ENCODE data around the gene SH3BP4. TPM values are rescaled to one million over a fixed set of nuclear protein-coding genes. Genes with fewer than 3 reads are reported as not detected.

Gene SH3BP4
- total RNA-seq, 2 donors from 2014 or later, result 0.31 TPM; not detected in 1

- peaks cover 0 to 3% of the 10 kb centered on the region in 2 donors for H3K9me3 Mint-ChIP-seq
- no peak overlapping the region for H3K27ac Mint-ChIP-seq
- DNase-seq (ENCODE audit: low spot score in 2 of 2), result no peak
- ATAC-seq, result no peak
- H3K36me3 Mint-ChIP-seq, result no peaks in the 10 kb centered on the region
Observed at GRCh38 chr2:234974501-234975385, 22.9 kb downstream of the SH3BP4 start.

- DNase-seq (ENCODE audit: low spot score in 2 of 2) (no peak), ATAC-seq (no peak)
- H3K27ac Mint-ChIP-seq, result no peak overlapping the region
- H3K36me3 Mint-ChIP-seq, result no peaks in the 10 kb centered on the region
- H3K9me3 Mint-ChIP-seq, result no peaks in the 10 kb centered on the region
Observed at GRCh38 chr2:234975611-234976010, 23.8 kb downstream of the SH3BP4 start.

GRCh38 chr2:234976479-234977227 lies 24.8 kb downstream of the SH3BP4 start:
- DNase-seq (ENCODE audit: low spot score in 2 of 2) (no peak), ATAC-seq (no peak)
- Mint-ChIP-seq H3K36me3 (no peaks in the 10 kb centered on the region), H3K27ac (no peak overlapping the region), H3K9me3 (no peaks in the 10 kb centered on the region)

GRCh38 chr2:234977228-234977679 lies 25.4 kb downstream of the SH3BP4 start:
- DNase-seq (ENCODE audit: low spot score in 2 of 2) (no peak), ATAC-seq (no peak)
- Mint-ChIP-seq H3K9me3 (no peaks in the 10 kb centered on the region), H3K36me3 (no peaks in the 10 kb centered on the region), H3K27ac (no peak overlapping the region)

- H3K27ac Mint-ChIP-seq, result no peak overlapping the region
- DNase-seq (ENCODE audit: low spot score in 2 of 2) (no peak), ATAC-seq (no peak)
- no peaks in the 10 kb centered on the region for H3K36me3 Mint-ChIP-seq
- no peaks in the 10 kb centered on the region for H3K9me3 Mint-ChIP-seq
Observed at GRCh38 chr2:234978466-234979203, 26.8 kb downstream of the SH3BP4 start.

- H3K36me3 Mint-ChIP-seq, result no peaks in the 10 kb centered on the region
Observed at GRCh38 chr2:234979204-234980167, 27.7 kb downstream of the SH3BP4 start.

GRCh38 chr2:234980451-234981187 lies 28.8 kb downstream of the SH3BP4 start:
- ATAC-seq (no peak), DNase-seq (ENCODE audit: low spot score in 2 of 2) (no peak)
- Mint-ChIP-seq H3K36me3 (no peaks in the 10 kb centered on the region), H3K9me3 (no peaks in the 10 kb centered on the region), H3K27ac (no peak overlapping the region)

More at GRCh38 chr2:234979204-234980167, 27.7 kb downstream of the SH3BP4 start:
- H3K9me3 Mint-ChIP-seq, result no peaks in the 10 kb centered on the region
- ATAC-seq (no peak), DNase-seq (ENCODE audit: low spot score in 2 of 2) (no peak)
- H3K27ac Mint-ChIP-seq, result no peak overlapping the region

GRCh38 chr2:234981197-234982095 lies 29.6 kb downstream of the SH3BP4 start:
- Mint-ChIP-seq H3K36me3 (no peaks in the 10 kb centered on the region), H3K27ac (no peak overlapping the region), H3K9me3 (no peaks in the 10 kb centered on the region)
- ATAC-seq (no peak), DNase-seq (ENCODE audit: low spot score in 2 of 2) (no peak)

- DNase-seq (ENCODE audit: low spot score in 2 of 2), result no peak
- ATAC-seq, result no peak
- no peaks in the 10 kb centered on the region for H3K36me3 Mint-ChIP-seq
Observed at GRCh38 chr2:234982096-234982834, 30.4 kb downstream of the SH3BP4 start.

GRCh38 chr2:234983011-234983726 lies 31.4 kb downstream of the SH3BP4 start:
- Mint-ChIP-seq H3K27ac (no peak overlapping the region), H3K36me3 (no peaks in the 10 kb centered on the region), H3K9me3 (no peaks in the 10 kb centered on the region)
- DNase-seq (ENCODE audit: low spot score in 2 of 2) (no peak), ATAC-seq (no peak)

More at GRCh38 chr2:234982096-234982834, 30.4 kb downstream of the SH3BP4 start:
- H3K27ac Mint-ChIP-seq, result no peak overlapping the region
- no peaks in the 10 kb centered on the region for H3K9me3 Mint-ChIP-seq

GRCh38 chr2:234985608-234986245 lies 33.9 kb downstream of the SH3BP4 start:
- H3K36me3 Mint-ChIP-seq, result no peaks in the 10 kb centered on the region
- H3K27ac Mint-ChIP-seq, result no peak overlapping the region
- no peaks in the 10 kb centered on the region for H3K9me3 Mint-ChIP-seq
- DNase-seq (ENCODE audit: low spot score in 2 of 2), result no peak
- ATAC-seq, result no peak

GRCh38 chr2:234986390-234986789 lies 34.6 kb downstream of the SH3BP4 start:
- Mint-ChIP-seq H3K9me3 (no peaks in the 10 kb centered on the region), H3K36me3 (no peaks in the 10 kb centered on the region), H3K27ac (no peak overlapping the region)
- DNase-seq (ENCODE audit: low spot score in 2 of 2) (no peak), ATAC-seq (no peak)
